ENCODE data around the gene RPS15. TPM values are rescaled to one million over a fixed set of nuclear protein-coding genes. Genes with fewer than 3 reads are reported as not detected.
"Not testable (repeated sequence)": the region's sequence is repeated elsewhere in the genome, so short reads cannot be mapped to it uniquely, and the experiment has no call there.

RPS15 gene
- total RNA-seq, 1 donor = 318 TPM

DNA sequence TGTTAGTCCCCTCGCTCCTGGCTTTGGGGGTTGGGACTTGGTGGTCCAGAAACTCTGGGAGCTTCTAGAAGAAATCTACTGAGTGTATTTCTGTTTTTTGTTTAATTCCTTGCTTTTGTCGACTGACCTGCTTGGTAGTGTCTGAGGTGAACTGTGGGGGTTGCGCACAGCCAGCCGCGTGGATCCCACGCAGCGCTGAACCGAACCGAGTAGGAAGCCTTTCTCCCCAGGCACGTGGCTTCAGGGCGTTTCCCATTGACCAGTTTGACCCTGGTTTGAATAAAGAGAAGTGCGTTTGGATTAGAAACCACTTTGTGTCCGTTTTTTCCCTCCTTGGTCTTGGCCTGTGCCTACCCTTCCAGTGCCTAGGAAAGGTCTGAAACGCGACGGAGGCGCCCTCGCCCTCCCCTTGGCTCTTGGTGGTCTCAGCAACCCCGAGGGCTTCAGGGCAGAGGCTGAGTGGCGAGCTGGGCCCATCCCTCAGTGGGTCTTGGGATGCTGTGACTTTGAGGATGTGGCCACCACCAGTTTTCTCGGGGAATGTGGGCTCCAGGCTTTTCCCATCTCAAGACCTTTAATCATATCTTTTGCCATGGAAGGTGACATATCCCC is 2.7 kb upstream of the RPS15 start:
- peaks cover 37% of the 10 kb centered on the region for H4K20me1 ChIP-seq (ENCODE audit: insufficient read depth, low read length)
- H3K9me3 ChIP-seq (ENCODE audit: low read depth, low read length) = no peaks in the 10 kb centered on the region
- H2AFZ ChIP-seq (ENCODE audit: low read length) = no peak overlapping the region
- no peak for DNase-seq (ENCODE audit: insufficient read length, low spot score, missing footprints)
- no peaks in the 10 kb centered on the region for H3K27me3 ChIP-seq (ENCODE audit: insufficient read depth, low read length)
- H3K36me3 ChIP-seq (ENCODE audit: insufficient read depth, low read length) = peaks cover 41% of the 10 kb centered on the region
- peaks cover 12% of the 10 kb centered on the region for H3K4me1 ChIP-seq (ENCODE audit: insufficient read depth, low read length)
- no peak overlapping the region for H3K4me3 ChIP-seq (ENCODE audit: insufficient read depth, low read length)
- TF ChIP-seq, protein P1, sequence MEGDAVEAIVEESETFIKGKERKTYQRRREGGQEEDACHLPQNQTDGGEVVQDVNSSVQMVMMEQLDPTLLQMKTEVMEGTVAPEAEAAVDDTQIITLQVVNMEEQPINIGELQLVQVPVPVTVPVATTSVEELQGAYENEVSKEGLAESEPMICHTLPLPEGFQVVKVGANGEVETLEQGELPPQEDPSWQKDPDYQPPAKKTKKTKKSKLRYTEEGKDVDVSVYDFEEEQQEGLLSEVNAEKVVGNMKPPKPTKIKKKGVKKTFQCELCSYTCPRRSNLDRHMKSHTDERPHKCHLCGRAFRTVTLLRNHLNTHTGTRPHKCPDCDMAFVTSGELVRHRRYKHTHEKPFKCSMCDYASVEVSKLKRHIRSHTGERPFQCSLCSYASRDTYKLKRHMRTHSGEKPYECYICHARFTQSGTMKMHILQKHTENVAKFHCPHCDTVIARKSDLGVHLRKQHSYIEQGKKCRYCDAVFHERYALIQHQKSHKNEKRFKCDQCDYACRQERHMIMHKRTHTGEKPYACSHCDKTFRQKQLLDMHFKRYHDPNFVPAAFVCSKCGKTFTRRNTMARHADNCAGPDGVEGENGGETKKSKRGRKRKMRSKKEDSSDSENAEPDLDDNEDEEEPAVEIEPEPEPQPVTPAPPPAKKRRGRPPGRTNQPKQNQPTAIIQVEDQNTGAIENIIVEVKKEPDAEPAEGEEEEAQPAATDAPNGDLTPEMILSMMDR (IDR thresholded peaks at IDR 0.05; ENCODE audit: extremely low read depth, low read depth, low read length) = no peak
- no peak overlapping the region for H3K4me2 ChIP-seq (ENCODE audit: insufficient read depth, low read length)
- no peak overlapping the region for H3K27ac ChIP-seq (ENCODE audit: low read depth, low read length)
- peaks cover 40% of the 10 kb centered on the region for H3K79me2 ChIP-seq (ENCODE audit: insufficient read depth, low read length)

DNA sequence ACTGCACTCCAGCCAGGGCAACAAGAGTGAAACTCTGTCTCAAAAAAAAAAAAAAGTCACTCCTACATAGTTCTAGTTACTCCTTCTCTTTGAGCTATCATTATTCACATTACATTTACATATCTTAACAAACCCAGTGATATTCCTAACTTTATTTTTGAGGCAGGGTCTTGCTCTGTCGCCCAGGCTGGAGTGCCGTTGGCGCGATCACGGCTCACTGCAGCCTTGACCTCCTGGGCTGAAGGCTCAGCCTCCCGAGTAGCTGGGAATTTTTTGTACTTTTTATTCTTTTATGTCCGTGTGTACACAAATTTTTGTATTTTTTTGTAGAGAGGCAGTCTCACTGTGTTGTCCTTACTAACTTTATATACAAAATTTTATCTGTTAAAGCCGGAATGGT is 587 bp upstream of the RPS15 start:
- Histone ChIP-seq H3K27me3 (ENCODE audit: insufficient read depth, low read length) (no peaks in the 10 kb centered on the region), H3K4me1 (ENCODE audit: insufficient read depth, low read length) (peaks cover 12% of the 10 kb centered on the region), H3K36me3 (ENCODE audit: insufficient read depth, low read length) (peaks cover 51% of the 10 kb centered on the region), H3K4me2 (ENCODE audit: insufficient read depth, low read length) (peak overlapping the region; percentile 72), H2AFZ (ENCODE audit: low read length) (peak overlapping the region; percentile 77), H3K9me3 (ENCODE audit: low read depth, low read length) (no peaks in the 10 kb centered on the region), H3K27ac (ENCODE audit: low read depth, low read length) (peak overlapping the region; percentile 60), H3K79me2 (ENCODE audit: insufficient read depth, low read length) (peaks cover 48% of the 10 kb centered on the region), H3K4me3 (ENCODE audit: insufficient read depth, low read length) (peak overlapping the region; percentile 98), H4K20me1 (ENCODE audit: insufficient read depth, low read length) (peaks cover 54% of the 10 kb centered on the region)
- DNase-seq (ENCODE audit: insufficient read length, low spot score, missing footprints) = no peak
- TF ChIP-seq, protein P1 (IDR thresholded peaks at IDR 0.05; ENCODE audit: extremely low read depth, low read depth, low read length) = no peak

DNA sequence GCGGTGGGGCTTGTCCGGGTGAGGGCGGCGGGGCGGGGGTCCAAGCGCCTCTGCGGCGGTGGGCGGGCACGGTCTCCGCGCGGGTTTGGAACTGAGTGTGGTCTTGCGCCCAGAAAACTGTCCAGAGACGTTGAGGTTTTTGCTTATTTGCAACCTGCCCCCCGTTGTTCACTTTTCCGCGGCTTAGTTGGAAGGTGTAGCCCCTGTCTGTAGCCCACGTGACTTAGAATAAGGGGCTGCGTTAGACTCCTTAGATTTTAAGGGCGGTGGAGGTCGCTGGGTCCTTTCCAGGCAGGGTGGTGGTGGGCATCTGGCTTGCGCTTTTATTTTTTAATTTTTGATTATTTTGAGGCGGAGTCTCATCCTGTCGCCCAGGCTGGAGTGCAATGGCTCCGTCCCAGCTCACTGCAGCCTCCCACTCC is 748 bp downstream of the RPS15 start:
- Histone ChIP-seq H3K79me2 (ENCODE audit: insufficient read depth, low read length) (peaks cover 40% of the 10 kb centered on the region), H3K27ac (ENCODE audit: low read depth, low read length) (peak overlapping the region; percentile 91), H3K4me2 (ENCODE audit: insufficient read depth, low read length) (peak overlapping the region; percentile 92), H3K9me3 (ENCODE audit: low read depth, low read length) (no peaks in the 10 kb centered on the region), H3K4me1 (ENCODE audit: insufficient read depth, low read length) (peaks cover 12% of the 10 kb centered on the region), H4K20me1 (ENCODE audit: insufficient read depth, low read length) (peaks cover 57% of the 10 kb centered on the region), H3K4me3 (ENCODE audit: insufficient read depth, low read length) (peak overlapping the region; percentile 98), H3K27me3 (ENCODE audit: insufficient read depth, low read length) (no peaks in the 10 kb centered on the region), H3K36me3 (ENCODE audit: insufficient read depth, low read length) (peaks cover 49% of the 10 kb centered on the region), H2AFZ (ENCODE audit: low read length) (no peak overlapping the region)
- DNase-seq (ENCODE audit: insufficient read length, low spot score, missing footprints) = peak; percentile 88
- TF ChIP-seq, protein P1 (IDR thresholded peaks at IDR 0.05; ENCODE audit: extremely low read depth, low read depth, low read length) = no peak

DNA sequence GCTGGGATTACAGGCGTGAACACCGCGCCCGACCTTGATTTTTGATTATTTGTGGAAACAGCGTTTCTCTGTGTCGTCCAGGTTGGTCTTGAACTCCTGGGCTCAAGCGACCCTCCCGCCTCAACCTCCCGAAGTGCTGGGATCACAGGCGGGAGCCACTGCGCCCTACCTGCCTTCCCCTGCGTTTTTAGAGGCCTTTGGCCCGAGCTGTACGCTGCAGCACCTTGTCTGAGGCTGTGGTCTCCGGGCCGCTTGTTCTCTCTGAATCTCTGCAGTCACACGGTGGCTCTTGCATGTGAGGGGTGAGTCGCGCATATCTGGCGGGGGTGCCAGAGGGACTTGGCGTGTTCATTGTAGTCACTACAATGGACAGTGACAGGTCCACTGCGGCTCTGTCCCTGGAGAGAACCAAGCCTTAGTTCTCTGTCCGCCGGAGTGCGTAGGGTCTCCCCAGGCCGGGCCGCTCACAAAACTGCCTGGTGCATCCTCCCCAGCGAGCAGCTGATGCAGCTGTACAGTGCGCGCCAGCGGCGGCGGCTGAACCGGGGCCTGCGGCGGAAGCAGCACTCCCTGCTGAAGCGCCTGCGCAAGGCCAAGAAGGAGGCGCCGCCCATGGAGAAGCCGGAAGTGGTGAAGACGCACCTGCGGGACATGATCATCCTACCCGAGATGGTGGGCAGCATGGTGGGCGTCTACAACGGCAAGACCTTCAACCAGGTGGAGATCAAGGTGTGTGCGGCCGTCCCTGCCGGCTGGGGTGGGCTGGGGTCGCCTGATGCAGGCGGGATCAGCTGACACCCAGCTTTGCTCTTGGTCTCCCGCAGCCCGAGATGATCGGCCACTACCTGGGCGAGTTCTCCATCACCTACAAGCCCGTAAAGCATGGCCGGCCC is 1.6 kb downstream of the RPS15 start:
- Histone ChIP-seq H3K4me2 (ENCODE audit: insufficient read depth, low read length) (peak overlapping the region; percentile 92), H3K36me3 (ENCODE audit: insufficient read depth, low read length) (peaks cover 44% of the 10 kb centered on the region), H3K4me3 (ENCODE audit: insufficient read depth, low read length) (peak overlapping the region; percentile 98), H4K20me1 (ENCODE audit: insufficient read depth, low read length) (peaks cover 62% of the 10 kb centered on the region), H3K27ac (ENCODE audit: low read depth, low read length) (peak overlapping the region; percentile 91), H3K4me1 (ENCODE audit: insufficient read depth, low read length) (peaks cover 12% of the 10 kb centered on the region), H3K79me2 (ENCODE audit: insufficient read depth, low read length) (peaks cover 38% of the 10 kb centered on the region)
- not testable (repeated sequence) for H2AFZ ChIP-seq (ENCODE audit: low read length); H3K9me3 ChIP-seq (ENCODE audit: low read depth, low read length); H3K27me3 ChIP-seq (ENCODE audit: insufficient read depth, low read length)
- peak; percentile 95 for DNase-seq (ENCODE audit: insufficient read length, low spot score, missing footprints)
